Astrocyte of the cerebellum (primary cell): ENCODE results near the gene C7orf57.

Source experiments
- DNase-seq: peaks from one replicate; pipeline ENCODE4 v3.0.0-alpha.2; 2011; ENCODE audit warnings: low read depth
- H3K4me3 ChIP-seq: 2 replicates; pipeline ENCODE4 v1.5.1; 2011; ENCODE audit warnings: mild to moderate bottlenecking, low read depth, low read length, moderate library complexity
- CTCF ChIP-seq: IDR thresholded peaks from 2 replicates; pipeline ENCODE4 v1.5.1; 2012; ENCODE audit warnings: low read length, low read depth, moderate library complexity, mild to moderate bottlenecking; ENCODE audit errors: missing control alignments
- in situ Hi-C: cut with HindIII; loops from 2 replicates; pipeline ENCODE4 v1.10.0; 2017; ENCODE audit warnings: low sequenced_read_pairs

The C7orf57 gene

GRCh38 chr7:48096273-48096672, 60.9 kb downstream of the C7orf57 start:
- TF ChIP-seq CTCF, result no peak
- no peak for DNase-seq
- in situ Hi-C loops, result no loop called here
- H3K4me3 ChIP-seq, result no peak overlapping the region

DNA sequence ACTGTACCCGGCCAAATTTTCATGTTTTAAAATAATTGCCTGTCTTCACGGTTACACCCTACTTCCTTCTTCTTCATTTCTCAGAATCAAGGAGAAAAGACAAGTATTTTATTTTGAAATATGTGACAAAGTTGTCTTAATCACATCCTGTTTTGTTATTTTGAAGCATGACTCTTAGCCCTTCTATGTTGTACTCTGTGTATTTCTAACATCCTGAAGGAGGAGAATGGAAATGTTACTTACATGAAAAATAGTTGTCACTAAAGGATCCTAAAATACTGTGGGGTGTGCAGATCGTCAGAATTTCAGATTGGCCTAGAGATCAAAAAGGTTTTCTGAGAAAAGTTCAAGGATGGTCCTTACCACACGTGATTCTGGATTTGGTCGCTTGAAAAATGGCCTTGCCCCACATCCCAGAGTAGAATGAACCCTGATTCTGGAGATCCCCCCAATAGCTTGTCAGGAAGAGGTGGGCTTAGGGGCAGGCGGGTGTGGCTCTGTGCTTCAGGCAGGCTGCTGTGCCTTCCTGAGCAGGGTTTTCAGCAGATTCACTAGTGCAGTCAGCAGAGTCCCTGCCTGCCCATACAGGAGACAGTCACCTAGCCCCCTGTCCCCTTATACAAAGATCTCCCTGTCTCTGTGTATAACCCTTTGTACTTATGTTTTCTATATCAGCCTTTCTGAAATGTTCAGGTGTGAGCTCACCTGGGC, 62.3 kb downstream of the C7orf57 start:
- in situ Hi-C loops, result no loop called here
- H3K4me3 ChIP-seq, result no peak overlapping the region
- no peak for TF ChIP-seq CTCF
- DNase-seq, result no peak

GRCh38 chr7:48098846-48099245, 63.5 kb downstream of the C7orf57 start:
- no peak overlapping the region for H3K4me3 ChIP-seq
- in situ Hi-C loops, result no loop called here
- no peak for TF ChIP-seq CTCF
- DNase-seq, result no peak

- TF ChIP-seq CTCF, result no peak
- H3K4me3 ChIP-seq, result no peak overlapping the region
- no peak for DNase-seq
- in situ Hi-C loops, result loop anchor here (25.0 kb wide), 1 partner anchor 112 kb away; the partner anchor contains the start of gene HUS1
These were observed 64.4 kb downstream of the C7orf57 start for GRCh38 chr7:48099781-48100180.

GRCh38 chr7:48101352-48101751, 66.0 kb downstream of the C7orf57 start:
- in situ Hi-C loops, result loop anchor here (25.0 kb wide), 1 partner anchor 114 kb away; the partner anchor contains the start of gene HUS1
- no peak for TF ChIP-seq CTCF
- DNase-seq, result no peak
- no peak overlapping the region for H3K4me3 ChIP-seq

DNA sequence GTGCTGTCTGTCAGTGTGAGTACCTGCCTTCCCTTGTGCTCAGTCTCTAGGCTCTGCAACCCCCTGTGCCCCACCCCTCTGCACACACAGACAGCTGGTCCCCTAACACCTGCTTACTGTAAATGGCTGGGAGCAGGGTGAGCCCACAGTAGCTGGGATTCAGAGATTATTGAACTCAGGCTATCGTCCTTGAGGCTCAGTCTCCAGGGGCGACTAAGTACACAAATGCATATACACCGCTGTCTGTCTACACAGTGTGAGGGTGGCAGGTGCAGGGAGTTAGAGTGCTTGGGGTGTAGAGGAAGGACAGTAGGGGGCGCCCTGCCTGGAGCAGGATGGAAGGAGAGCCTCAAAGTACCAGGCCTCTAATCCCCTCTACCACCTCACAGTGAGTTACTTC, 66.6 kb downstream of the C7orf57 start:
- TF ChIP-seq CTCF, result peak; percentile 21
- no peak for DNase-seq
- H3K4me3 ChIP-seq, result no peak overlapping the region
- in situ Hi-C loops, result loop anchor here (25.0 kb wide), 1 partner anchor 115 kb away; the partner anchor contains the start of gene HUS1
